WTC11 (cell line): ENCODE measurements around the gene GGACT. TPM values are rescaled to one million over a fixed set of nuclear protein-coding genes. Genes with fewer than 3 reads are reported as not detected.

Experiments used
- ATAC-seq: fragments of 200-7000 bp; cut with Tn5 transposase; 2 replicates; pipeline ENCODE4 v1.10.0; 2021; ENCODE audit warnings: mild to moderate bottlenecking, moderate library complexity
- CTCF ChIA-PET: fragments of 300-600 bp; sonication (Branson Sonifier 250); formaldehyde crosslinking; loops from one replicate; lab custom pipeline; 2021; ENCODE audit warnings: antibody characterized with exemption; lab: Charles Lee
- POLR2A ChIA-PET: fragments of 350-600 bp; sonication (Branson Sonifier 250); formaldehyde crosslinking; loops from one replicate; lab custom pipeline; 2021; ENCODE audit warnings: antibody characterized with exemption; lab: Charles Lee
- DNase-seq: peaks from one replicate; pipeline ENCODE4 v3.0.0; 2021; ENCODE audit warnings: low spot score
- H3K27ac Mint-ChIP-seq: 2 replicates; pipeline ENCODE4 v1.8.0; 2021; ENCODE audit warnings: mixed read lengths
- H3K27me3 Mint-ChIP-seq: 2 replicates; pipeline ENCODE4 v1.8.0; 2021; ENCODE audit warnings: low read depth, mild to moderate bottlenecking, moderate library complexity, mixed read lengths
- H3K36me3 Mint-ChIP-seq: 2 replicates; pipeline ENCODE4 v1.8.0; 2021; ENCODE audit warnings: mixed read lengths
- H3K4me1 Mint-ChIP-seq: 2 replicates; pipeline ENCODE4 v1.8.0; 2022; ENCODE audit warnings: mixed read lengths
- H3K4me3 Mint-ChIP-seq: 2 replicates; pipeline ENCODE4 v1.8.0; 2021; ENCODE audit warnings: mild to moderate bottlenecking, moderate library complexity, mixed read lengths
- H3K9me3 Mint-ChIP-seq: 2 replicates; pipeline ENCODE4 v1.8.0; 2021; ENCODE audit warnings: mixed read lengths
- AR ChIP-seq: fragments of 250-450 bp; sonication (Bioruptor Pico); IDR thresholded peaks from 2 replicates; pipeline ENCODE4 v1.9.0; 2021; ENCODE audit warnings: mild to moderate bottlenecking
- CBFB ChIP-seq: sonication (generic); formaldehyde crosslinking; IDR thresholded peaks from 2 replicates; pipeline ENCODE4 v1.8.1; 2022; ENCODE audit warnings: mild to moderate bottlenecking, low read depth, missing genetic modification reagents
- ELF4 ChIP-seq: sonication (generic); formaldehyde crosslinking; IDR thresholded peaks from 2 replicates; pipeline ENCODE4 v1.8.1; 2022; ENCODE audit warnings: low read depth, mild to moderate bottlenecking, moderate library complexity, missing genetic modification reagents
- GABPB1 ChIP-seq: sonication (generic); formaldehyde crosslinking; IDR thresholded peaks from 2 replicates; pipeline ENCODE4 v1.8.1; 2023; ENCODE audit warnings: mild to moderate bottlenecking, missing genetic modification reagents
- IRF1 ChIP-seq: sonication (generic); formaldehyde crosslinking; IDR thresholded peaks from 2 replicates; pipeline ENCODE4 v1.8.0; 2023; ENCODE audit warnings: missing genetic modification reagents
- NFATC4 ChIP-seq: fragments of 250-450 bp; sonication (Bioruptor Pico); IDR thresholded peaks from 2 replicates; pipeline ENCODE4 v1.9.0; 2021; ENCODE audit warnings: mild to moderate bottlenecking
- NR1H2 ChIP-seq: sonication (generic); formaldehyde crosslinking; IDR thresholded peaks from 2 replicates; pipeline ENCODE4 v1.9.0; 2021; ENCODE audit warnings: mild to moderate bottlenecking, moderate library complexity, missing genetic modification reagents
- NR3C1 ChIP-seq: sonication (generic); formaldehyde crosslinking; conservative IDR thresholded peaks from 2 replicates; pipeline ENCODE4 v1.8.1; 2023; ENCODE audit warnings: low read depth, mild to moderate bottlenecking, missing genetic modification reagents
- OVOL2 ChIP-seq: fragments of 250-450 bp; sonication (Bioruptor Pico); IDR thresholded peaks from 2 replicates; pipeline ENCODE4 v1.9.0; 2021; ENCODE audit warnings: mild to moderate bottlenecking, borderline replicate concordance
- PRDM15 ChIP-seq: sonication (generic); formaldehyde crosslinking; IDR thresholded peaks from 2 replicates; pipeline ENCODE4 v1.8.0; 2022; ENCODE audit warnings: missing genetic modification reagents
- SMAD4 ChIP-seq: sonication (generic); formaldehyde crosslinking; IDR thresholded peaks from 2 replicates; pipeline ENCODE4 v1.8.0; 2022; ENCODE audit warnings: mild to moderate bottlenecking, missing genetic modification reagents
- STAT6 ChIP-seq: sonication (generic); formaldehyde crosslinking; conservative IDR thresholded peaks from 2 replicates; pipeline ENCODE4 v1.8.1; 2023; ENCODE audit warnings: mild to moderate bottlenecking, low read depth, missing genetic modification reagents, moderate library complexity
- TP53 ChIP-seq: sonication (generic); formaldehyde crosslinking; IDR thresholded peaks from 2 replicates; pipeline ENCODE4 v1.8.1; 2023; ENCODE audit warnings: mild to moderate bottlenecking, missing genetic modification reagents
- ZBTB21 ChIP-seq: sonication (generic); formaldehyde crosslinking; IDR thresholded peaks from 2 replicates; pipeline ENCODE4 v1.8.1; 2023; ENCODE audit warnings: mild to moderate bottlenecking, missing genetic modification reagents, borderline replicate concordance
- ZNF396 ChIP-seq: fragments of 250-450 bp; sonication (Bioruptor Pico); IDR thresholded peaks from 2 replicates; pipeline ENCODE4 v1.8.0; 2021; ENCODE audit warnings: mild to moderate bottlenecking, moderate library complexity, borderline replicate concordance
- ZNF416 ChIP-seq: fragments of 250-450 bp; sonication (Bioruptor Pico); IDR thresholded peaks from 2 replicates; pipeline ENCODE4 v1.9.0; 2021; ENCODE audit warnings: mild to moderate bottlenecking, inconsistent platforms
- total RNA-seq: library from RNA; stranded (reverse); gene quantifications from 3 replicates; pipeline ENCODE4 v1.2.3, GENCODE V29; 2021
- TF ChIP-seq, protein P1 (sequence below): sonication (generic); formaldehyde crosslinking; IDR thresholded peaks from 2 replicates; pipeline ENCODE4 v1.8.0; 2022; ENCODE audit warnings: mild to moderate bottlenecking, missing genetic modification reagents
- TF ChIP-seq, protein P2 (sequence below): sonication (generic); formaldehyde crosslinking; IDR thresholded peaks from 2 replicates; pipeline ENCODE4 v1.8.0; 2022; ENCODE audit warnings: mild to moderate bottlenecking, missing genetic modification reagents
- TF ChIP-seq, protein P3 (sequence below): fragments of 250-450 bp; sonication (Bioruptor Pico); IDR thresholded peaks from 2 replicates; pipeline ENCODE4 v1.9.0; 2021; ENCODE audit warnings: mild to moderate bottlenecking

Gene GGACT
- total RNA-seq, 1 experiment from 2014 or later, result 2.4 TPM

GRCh38 chr13:100534911-100535310 lies 53.7 kb downstream of the GGACT start:
- CTCF ChIA-PET, result no interaction called here
- H3K27me3 Mint-ChIP-seq, result no peaks in the 10 kb centered on the region
- no peaks in the 10 kb centered on the region for H3K9me3 Mint-ChIP-seq
- H3K4me3 Mint-ChIP-seq, result no peak overlapping the region
- DNase-seq (no peak), ATAC-seq (no peak)
- H3K36me3 Mint-ChIP-seq, result no peaks in the 10 kb centered on the region
- H3K27ac Mint-ChIP-seq, result no peak overlapping the region
- TF ChIP-seq NR3C1 (CRISPR knock-in tag), result no peak
- TF ChIP-seq, protein P1, sequence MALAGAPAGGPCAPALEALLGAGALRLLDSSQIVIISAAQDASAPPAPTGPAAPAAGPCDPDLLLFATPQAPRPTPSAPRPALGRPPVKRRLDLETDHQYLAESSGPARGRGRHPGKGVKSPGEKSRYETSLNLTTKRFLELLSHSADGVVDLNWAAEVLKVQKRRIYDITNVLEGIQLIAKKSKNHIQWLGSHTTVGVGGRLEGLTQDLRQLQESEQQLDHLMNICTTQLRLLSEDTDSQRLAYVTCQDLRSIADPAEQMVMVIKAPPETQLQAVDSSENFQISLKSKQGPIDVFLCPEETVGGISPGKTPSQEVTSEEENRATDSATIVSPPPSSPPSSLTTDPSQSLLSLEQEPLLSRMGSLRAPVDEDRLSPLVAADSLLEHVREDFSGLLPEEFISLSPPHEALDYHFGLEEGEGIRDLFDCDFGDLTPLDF (CRISPR knock-in tag), result no peak
- no peak for TF ChIP-seq CBFB
- TF ChIP-seq NR1H2 (CRISPR knock-in tag), result no peak
- no peak for TF ChIP-seq SMAD4 (CRISPR knock-in tag)
- no peak for TF ChIP-seq ZNF416 (CRISPR knock-in tag)
- TF ChIP-seq, protein P2, sequence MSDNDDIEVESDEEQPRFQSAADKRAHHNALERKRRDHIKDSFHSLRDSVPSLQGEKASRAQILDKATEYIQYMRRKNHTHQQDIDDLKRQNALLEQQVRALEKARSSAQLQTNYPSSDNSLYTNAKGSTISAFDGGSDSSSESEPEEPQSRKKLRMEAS (CRISPR knock-in tag), result no peak
- no peak for TF ChIP-seq IRF1 (CRISPR knock-in tag)
- TF ChIP-seq TP53 (CRISPR knock-in tag), result no peak
- TF ChIP-seq ZNF396, result no peak
- TF ChIP-seq OVOL2 (CRISPR knock-in tag), result no peak
- TF ChIP-seq AR, result no peak
- TF ChIP-seq, protein P3, sequence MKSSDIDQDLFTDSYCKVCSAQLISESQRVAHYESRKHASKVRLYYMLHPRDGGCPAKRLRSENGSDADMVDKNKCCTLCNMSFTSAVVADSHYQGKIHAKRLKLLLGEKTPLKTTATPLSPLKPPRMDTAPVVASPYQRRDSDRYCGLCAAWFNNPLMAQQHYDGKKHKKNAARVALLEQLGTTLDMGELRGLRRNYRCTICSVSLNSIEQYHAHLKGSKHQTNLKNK, result no peak
- TF ChIP-seq ELF4, result no peak
- no peak for TF ChIP-seq ZBTB21
- TF ChIP-seq PRDM15, result no peak
- no peak for TF ChIP-seq NFATC4 (CRISPR knock-in tag)
- no peak for TF ChIP-seq STAT6 (CRISPR knock-in tag)
- TF ChIP-seq GABPB1 (CRISPR knock-in tag), result no peak
- peaks cover 18% of the 10 kb centered on the region for H3K4me1 Mint-ChIP-seq
- POLR2A ChIA-PET, result no interaction called here
